Glomerular visceral epithelial cell (primary cell): ENCODE measurements around the gene MTFP1.
A peak's percentile ranks its signal among the peaks of the same experiment; 100 is the strongest.
"Not testable (repeated sequence)": the region's sequence is repeated elsewhere in the genome, so short reads cannot be mapped to it uniquely, and the experiment has no call there.

Experiments
- DNase-seq: peaks from one replicate; pipeline ENCODE4 v3.0.0-alpha.2; 2016; ENCODE audit errors: extremely low spot score

Gene MTFP1

GRCh38 chr22:30402028-30402765 lies 23.4 kb upstream of the MTFP1 start:
- no peak for DNase-seq

GRCh38 chr22:30402766-30403104 lies 22.8 kb upstream of the MTFP1 start:
- not testable (repeated sequence) for DNase-seq

DNA sequence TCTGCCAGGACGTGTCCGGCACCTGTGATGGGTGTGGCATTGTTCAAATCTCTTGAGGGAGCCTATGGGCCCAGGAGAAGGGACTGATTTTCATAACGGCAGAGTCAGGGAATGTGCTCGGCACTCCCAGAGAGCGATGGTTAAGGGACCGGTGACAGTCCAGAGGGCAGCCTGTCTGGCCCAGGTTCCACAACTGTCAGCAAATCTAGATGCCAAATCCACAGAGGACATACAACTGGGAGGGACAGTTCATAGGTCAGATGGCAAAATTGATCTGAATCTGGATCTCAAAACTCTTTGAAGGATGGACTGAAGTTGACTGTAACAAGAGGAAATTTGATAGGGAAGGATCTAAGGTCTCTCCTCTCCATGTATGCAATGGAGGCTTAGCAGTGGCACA lies 21.3 kb upstream of the MTFP1 start:
- no peak for DNase-seq

GRCh38 chr22:30405731-30406130 lies 19.8 kb upstream of the MTFP1 start:
- DNase-seq, result no peak

DNA sequence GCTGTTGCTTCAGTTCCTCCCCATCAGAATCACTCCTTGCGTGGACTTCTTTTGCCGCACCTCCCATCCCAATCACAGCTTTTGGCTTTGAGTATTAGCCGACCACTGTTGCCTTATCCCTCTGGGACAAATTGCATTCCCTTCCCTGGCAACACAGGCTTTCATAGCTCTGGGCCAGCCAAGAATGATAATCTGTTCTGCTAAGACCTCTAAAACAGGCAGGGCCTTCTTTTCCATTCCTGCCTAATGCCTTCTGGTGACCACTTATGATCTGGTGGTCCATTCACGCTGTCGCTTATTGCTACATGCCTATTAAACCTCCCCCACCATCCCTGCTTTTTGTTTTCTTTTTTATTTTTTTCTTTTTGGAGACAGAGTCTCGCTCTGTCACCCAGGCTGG lies 19.2 kb upstream of the MTFP1 start:
- DNase-seq, result no peak

GRCh38 chr22:30408388-30409102 lies 17.0 kb upstream of the MTFP1 start:
- peak; percentile 37 for DNase-seq

- DNase-seq, result no peak
Measured at GRCh38 chr22:30411780-30412179, 13.8 kb upstream of the MTFP1 start.

DNA sequence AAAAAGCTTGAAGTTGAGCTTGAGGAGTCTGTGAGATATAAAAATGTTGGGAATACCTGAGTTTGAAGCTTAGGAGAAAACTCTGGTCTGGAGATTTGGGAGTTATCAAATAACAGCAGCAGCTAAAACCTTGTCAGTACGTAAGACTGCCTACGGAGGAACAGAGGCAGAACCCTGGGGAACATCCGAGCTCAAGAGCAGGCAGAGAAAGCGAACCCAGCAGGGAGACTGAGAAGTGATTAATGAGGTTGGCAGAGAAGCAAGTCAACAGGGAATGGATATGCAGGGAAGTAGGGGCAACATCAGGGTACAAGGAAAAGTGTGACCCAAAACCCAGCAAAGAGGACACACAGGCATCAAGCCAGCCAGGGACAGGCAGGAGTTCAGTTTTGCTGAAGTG lies 12.6 kb upstream of the MTFP1 start:
- DNase-seq, result no peak

DNA sequence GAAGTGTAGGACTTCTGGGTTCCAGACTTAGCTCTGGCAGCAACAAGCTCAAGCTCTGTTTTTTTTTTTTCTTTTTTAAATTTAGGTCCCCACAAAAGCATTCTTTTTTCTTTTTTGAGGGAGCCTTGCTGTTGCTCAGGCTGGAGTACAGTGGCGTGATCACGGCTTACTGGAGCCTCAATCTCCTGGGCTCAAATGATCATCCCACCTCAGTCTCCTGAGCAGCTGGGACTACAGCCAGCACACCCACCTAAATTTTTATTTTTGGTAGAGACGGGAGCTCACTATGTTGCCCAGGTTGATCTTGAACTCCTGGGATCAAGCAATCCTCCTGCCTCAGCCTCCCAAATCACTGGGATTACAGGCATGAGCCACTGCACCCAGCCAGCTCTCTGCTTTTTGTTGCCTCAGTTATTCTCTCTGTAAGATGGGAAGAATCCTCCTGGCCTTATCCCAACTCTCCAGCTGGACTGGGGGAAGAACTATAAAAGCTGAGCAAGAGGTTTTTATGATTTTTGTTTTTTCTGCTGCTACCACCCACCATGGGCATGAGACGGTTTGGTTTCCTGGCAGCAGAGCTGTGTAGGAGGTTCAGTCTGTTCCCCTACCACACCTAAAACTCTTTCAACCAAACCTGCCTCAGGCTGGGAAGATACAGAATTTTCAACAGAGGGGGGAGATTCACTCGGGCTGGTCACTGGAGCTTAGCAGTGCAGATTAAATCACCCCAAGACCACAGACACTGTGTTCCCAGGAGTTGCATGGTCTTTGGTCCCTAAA lies 11.6 kb upstream of the MTFP1 start:
- DNase-seq, result no peak

- no peak for DNase-seq
Measured at GRCh38 chr22:30414525-30415047, 11.0 kb upstream of the MTFP1 start.

DNA sequence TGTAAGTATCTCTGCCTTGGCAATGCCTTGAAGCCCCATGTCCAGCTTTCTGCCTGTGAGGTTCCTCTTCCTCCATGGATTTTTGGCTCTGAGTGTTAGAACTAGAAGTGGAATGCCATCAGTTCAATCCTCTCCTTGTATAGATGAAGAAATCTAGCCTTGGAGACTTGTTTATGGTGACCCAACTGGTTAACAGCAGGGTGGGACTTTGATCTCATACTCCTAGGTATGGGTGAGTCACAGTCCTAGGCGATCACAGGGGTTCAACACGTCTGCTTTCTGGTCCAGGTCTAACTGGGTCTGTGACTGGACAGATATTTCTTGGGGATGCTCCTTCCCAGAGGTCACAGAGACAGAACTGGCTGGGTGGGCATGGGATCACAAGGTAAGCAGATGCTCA lies 9.2 kb upstream of the MTFP1 start:
- DNase-seq, result no peak

DNA sequence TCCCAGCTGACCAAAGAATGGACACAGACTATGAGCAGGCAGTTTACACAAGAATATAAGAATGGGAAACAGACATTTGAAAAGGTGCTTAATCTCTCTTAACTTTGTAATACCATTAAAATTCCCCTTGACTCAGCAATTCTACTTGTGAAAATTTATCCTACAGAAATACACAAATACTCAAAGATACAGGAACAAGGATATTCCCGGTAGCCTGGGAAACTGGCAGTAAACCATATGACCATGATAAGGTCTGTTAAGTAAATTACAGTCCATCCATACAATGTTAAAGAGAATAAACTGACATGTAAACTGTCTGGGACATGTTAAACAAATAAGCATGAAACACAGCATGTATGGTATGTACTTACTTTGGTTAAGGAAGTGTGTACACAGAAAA lies 8.7 kb upstream of the MTFP1 start:
- DNase-seq, result no peak

DNA sequence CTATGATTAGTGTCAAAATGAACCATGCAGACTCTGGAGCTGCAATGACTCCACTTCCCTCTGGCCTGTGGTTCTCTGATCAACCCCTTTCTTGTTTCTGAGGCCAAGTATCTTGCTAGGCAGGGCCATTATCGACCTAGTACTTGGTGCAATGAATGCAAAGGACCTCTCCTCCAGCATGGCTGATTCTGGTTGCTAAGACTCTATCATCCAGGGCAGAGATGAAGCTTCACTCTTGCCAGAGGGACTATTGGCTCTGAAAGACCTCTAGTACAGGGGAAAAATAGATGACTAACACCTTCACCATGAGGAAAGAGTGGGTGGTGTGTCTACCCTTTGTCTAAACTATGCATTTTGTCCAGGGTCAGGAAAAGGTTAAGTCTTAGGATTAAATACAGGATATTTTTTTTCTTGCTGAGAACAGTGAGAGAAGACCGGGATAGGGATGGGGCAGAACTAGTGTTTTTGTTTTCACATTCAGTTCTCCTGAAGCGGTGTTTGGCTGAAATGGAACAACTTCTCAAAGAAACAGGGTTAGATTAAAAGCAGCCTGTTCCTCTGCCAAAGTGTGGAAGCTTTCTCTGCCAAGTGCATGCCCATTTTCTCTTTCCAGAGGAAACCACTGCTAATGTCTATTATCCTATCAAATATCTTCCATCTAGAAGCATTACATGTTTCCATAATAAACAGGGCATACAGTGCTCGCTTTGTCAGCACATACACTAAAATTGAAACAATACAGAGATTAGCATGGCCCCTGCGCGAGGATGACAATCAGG lies 5.0 kb upstream of the MTFP1 start:
- peak; percentile 45 for DNase-seq

DNA sequence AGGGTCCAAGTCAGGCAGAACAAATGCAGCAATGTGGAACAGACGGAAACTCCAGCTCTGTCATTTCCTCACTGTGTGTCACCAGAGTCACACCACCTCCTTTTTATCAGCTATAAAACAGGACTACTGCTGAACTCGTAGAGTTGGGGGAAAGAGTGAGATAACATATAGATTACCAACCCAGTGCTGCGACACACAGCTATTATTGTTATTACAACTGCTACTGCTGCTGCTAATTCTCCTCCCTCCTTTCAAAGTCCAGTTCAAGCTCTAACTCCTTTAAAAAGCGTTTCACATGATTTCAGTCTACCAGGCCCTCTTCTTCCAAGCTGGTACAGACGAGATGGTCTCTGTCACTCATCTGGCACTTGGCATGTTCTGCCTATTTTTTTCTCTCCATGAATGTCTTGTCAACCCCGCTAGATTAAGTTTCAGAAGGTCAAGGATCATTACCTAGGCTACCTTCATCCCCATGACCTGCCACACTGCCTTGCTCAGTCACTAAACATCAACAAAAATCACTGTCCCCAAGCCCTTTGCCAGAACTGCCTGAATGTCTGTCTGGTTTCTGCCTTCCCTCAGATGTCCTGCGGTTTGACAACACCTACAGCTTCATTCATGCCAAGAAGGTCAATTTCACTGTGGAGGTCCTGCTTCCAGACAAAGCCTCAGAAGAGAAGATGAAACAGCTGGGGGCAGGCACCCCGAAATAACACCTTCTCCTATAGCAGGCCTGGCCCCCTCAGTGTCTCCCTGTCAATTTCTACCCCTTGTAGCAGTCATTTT lies 3.7 kb upstream of the MTFP1 start:
- no peak for DNase-seq

DNA sequence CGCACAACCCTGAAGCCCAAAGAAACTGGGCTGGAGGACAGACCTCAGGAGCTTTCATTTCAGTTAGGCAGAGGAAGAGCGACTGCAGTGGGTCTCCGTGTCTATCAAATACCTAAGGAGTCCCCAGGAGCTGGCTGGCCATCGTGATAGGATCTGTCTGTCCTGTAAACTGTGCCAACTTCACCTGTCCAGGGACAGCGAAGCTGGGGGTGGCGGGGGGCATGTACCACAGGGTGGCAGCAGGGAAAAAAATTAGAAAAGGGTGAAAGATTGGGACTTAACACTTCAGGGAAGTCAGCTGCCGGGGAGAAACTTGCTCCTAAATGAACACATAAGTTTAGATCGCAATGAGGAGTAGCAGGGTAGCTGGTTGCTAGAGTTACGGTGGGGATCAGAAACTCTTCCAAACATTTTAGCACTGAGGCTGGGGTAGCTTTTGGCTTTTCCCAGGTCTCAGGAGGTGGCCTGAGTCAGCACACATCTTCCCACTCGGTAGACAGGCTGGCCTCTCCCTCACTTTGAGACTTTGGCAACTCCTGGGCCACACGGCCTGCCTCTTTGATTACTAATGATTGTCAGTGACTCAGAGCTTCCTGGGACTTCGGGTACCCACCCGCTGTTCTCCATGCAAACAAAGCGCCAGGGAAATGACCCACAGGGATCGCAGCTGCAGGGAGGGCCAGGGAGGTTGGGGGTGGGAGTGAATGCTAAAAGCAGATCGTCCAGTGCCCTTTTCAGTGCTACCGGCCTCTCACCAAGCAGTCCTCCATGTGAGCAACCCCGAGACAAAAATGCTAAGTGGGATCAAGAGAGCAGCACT lies 2.9 kb upstream of the MTFP1 start:
- peak; percentile 88 for DNase-seq

- peak; percentile 70 for DNase-seq
Measured at GRCh38 chr22:30423301-30423958, 2.1 kb upstream of the MTFP1 start.

- peak; percentile 99 for DNase-seq
Measured at GRCh38 chr22:30423959-30424533, 1.5 kb upstream of the MTFP1 start.

GRCh38 chr22:30424534-30425326 lies 838 bp upstream of the MTFP1 start:
- peak; percentile 20 for DNase-seq

DNA sequence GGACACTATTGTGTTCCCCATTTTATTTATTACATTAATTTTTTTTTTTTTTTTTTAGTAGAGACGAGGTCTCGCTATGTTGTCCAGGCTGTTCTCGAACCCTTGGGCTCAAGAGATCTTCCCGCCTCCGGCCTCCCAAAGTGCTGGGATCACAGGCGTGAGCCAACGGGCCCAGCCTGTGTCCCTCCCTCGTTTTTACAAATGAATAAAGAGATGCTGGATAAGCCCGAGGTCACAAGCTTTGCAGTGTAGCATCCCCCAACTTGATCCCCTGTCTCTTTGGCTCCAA lies 297 bp upstream of the MTFP1 start:
- DNase-seq, result no peak
